Anterior cingulate cortex (tissue), 58 donors: ENCODE measurements around the gene REN.

Experiments used
- DNase-seq, 58 donors: peaks; one replicate each; lab custom pipeline; 2025; lab: John Stamatoyannopoulos, UW

REN gene

GRCh38 chr1:204139952-204140351, 26.2 kb downstream of the REN start:
- DNase-seq: no peak

- DNase-seq: no peak
Observed at GRCh38 chr1:204139088-204139487, 27.0 kb downstream of the REN start.

GRCh38 chr1:204136814-204137213, 29.3 kb downstream of the REN start:
- no peak for DNase-seq

- no peak for DNase-seq
Observed at GRCh38 chr1:204134103-204134502, 32.0 kb downstream of the REN start.

GRCh38 chr1:204132718-204133117, 33.4 kb downstream of the REN start:
- DNase-seq: no peak

GRCh38 chr1:204131978-204132377, 34.2 kb downstream of the REN start:
- no peak for DNase-seq

GRCh38 chr1:204130981-204131892, 34.9 kb downstream of the REN start:
- peak in 1 of 58 donors; percentile 6 for DNase-seq

GRCh38 chr1:204130178-204130577, 36.0 kb downstream of the REN start:
- DNase-seq: peak in 1 of 58 donors; percentile 21

GRCh38 chr1:204128964-204129896, 36.9 kb downstream of the REN start:
- peak in 43 of 58 donors; percentile 9 to 65 (median 40) for DNase-seq

- no peak for DNase-seq
Observed at GRCh38 chr1:204128464-204128963, 37.6 kb downstream of the REN start.

- peak in 44 of 58 donors; percentile 12 to 82 (median 36) for DNase-seq
Observed at GRCh38 chr1:204127597-204128242, 38.4 kb downstream of the REN start.

- no peak for DNase-seq
Observed at GRCh38 chr1:204126956-204127355, 39.2 kb downstream of the REN start.

- no peak for DNase-seq
Observed at GRCh38 chr1:204126386-204126785, 39.8 kb downstream of the REN start.

GRCh38 chr1:204125759-204126351, 40.3 kb downstream of the REN start:
- DNase-seq: no peak

- DNase-seq: no peak
Observed at GRCh38 chr1:204124639-204125038, 41.5 kb downstream of the REN start.

GRCh38 chr1:204123376-204123775, 42.8 kb downstream of the REN start:
- DNase-seq: no peak

GRCh38 chr1:204121840-204122555, 44.1 kb downstream of the REN start:
- DNase-seq: no peak

GRCh38 chr1:204116539-204116938, 49.6 kb downstream of the REN start:
- DNase-seq: no peak

GRCh38 chr1:204115116-204115515, 51.0 kb downstream of the REN start:
- no peak for DNase-seq
